ENCODE data around the gene SLC9A4.
A peak's percentile ranks its signal among the peaks of the same experiment; 100 is the strongest.

The SLC9A4 gene

DNA sequence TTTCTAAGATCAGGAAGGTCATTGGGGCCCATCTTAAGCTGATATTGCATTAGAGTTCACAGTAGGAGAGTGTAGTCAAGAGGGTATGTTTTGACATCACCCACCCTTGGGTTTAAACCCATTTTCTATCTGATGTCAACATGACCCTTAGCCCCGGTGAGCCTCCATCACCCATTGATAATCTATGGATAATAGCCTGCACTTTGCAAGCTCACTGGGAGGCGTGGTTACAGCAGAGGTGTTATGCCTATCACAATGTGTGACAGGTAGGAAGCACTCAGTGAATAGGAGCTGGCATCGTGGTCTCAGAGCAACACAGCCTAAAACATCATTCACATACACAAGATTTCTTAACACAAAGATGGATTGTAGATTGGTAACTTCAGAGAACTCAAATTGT is 28.8 kb upstream of the SLC9A4 start:
- Histone ChIP-seq H4K20me1 (no peaks in the 10 kb centered on the region), H3K9ac (no peak overlapping the region)
- TF ChIP-seq Cebpa-rat (IDR thresholded peaks at IDR 0.05), result no peak

DNA sequence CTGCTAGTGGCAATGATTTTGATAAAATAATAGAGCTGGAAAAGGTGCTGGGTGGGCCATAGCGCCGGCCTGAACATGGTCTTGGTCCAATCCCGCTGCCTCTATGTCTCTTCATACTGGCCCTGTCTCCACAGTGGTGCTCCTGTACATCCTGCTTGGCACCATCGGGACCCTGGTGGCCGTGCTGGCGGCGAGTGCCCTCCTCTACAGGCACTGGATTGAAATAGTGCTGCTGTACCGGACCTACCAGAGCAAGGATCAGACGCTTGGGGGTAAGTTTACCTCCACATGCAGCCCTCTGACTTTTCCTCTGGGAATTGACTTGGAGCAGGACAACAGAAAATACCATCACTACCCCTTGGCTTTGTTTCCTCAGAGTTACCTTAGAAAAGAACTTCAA is 26.1 kb upstream of the SLC9A4 start:
- no peak for TF ChIP-seq Cebpa-rat (IDR thresholded peaks at IDR 0.05)
- Histone ChIP-seq H3K4me3 (no peak overlapping the region), H3K36me3 (no peaks in the 10 kb centered on the region), H3K4me1 (peaks cover 0 to 6% (median 0%) of the 10 kb centered on the region in 10 experiments; a peak in 6 of 20 replicates), H3K4me2 (no peak overlapping the region), H3K27me3 (no peaks in the 10 kb centered on the region), H3K9ac (no peak overlapping the region), H3K9me3 (replicated peaks in 1 of 11) (no peaks in the 10 kb centered on the region), H3K27ac (no peak overlapping the region), H4K20me1 (no peaks in the 10 kb centered on the region)

More for the DNA sequence above, 28.8 kb upstream of the SLC9A4 start:
- Histone ChIP-seq H3K4me3 (no peak overlapping the region), H3K27me3 (no peaks in the 10 kb centered on the region), H3K27ac (no peak overlapping the region), H3K9me3 (replicated peaks in 1 of 11) (no peaks in the 10 kb centered on the region), H3K4me2 (no peak overlapping the region), H3K4me1 (peaks cover 0 to 9% (median 1%) of the 10 kb centered on the region in 10 experiments; a peak in 10 of 20 replicates), H3K36me3 (no peaks in the 10 kb centered on the region)

- no peak for TF ChIP-seq Cebpa-rat (IDR thresholded peaks at IDR 0.05)
- H3K9ac ChIP-seq, result no peak overlapping the region
- H3K4me1 ChIP-seq, result peaks cover 0 to 9% (median 0%) of the 10 kb centered on the region in 10 experiments; a peak in 5 of 20 replicates
- no peak overlapping the region for H3K27ac ChIP-seq
- H3K36me3 ChIP-seq, result no peaks in the 10 kb centered on the region
- no peaks in the 10 kb centered on the region for H3K27me3 ChIP-seq
- peaks cover 0 to 11% (median 0%) of the 10 kb centered on the region in 11 experiments; a peak in 5 of 22 replicates for H3K9me3 ChIP-seq (replicated peaks in 1 of 11)
- no peak overlapping the region for H3K4me2 ChIP-seq
- H4K20me1 ChIP-seq, result no peaks in the 10 kb centered on the region
- no peak overlapping the region for H3K4me3 ChIP-seq
These were observed 23.6 kb upstream of the SLC9A4 start for GRCh38 chr2:102449370-102449974.

- no peaks in the 10 kb centered on the region for H4K20me1 ChIP-seq
- TF ChIP-seq Cebpa-rat (IDR thresholded peaks at IDR 0.05), result no peak
- no peak overlapping the region for H3K9ac ChIP-seq
- peaks cover 6 to 23% (median 11%) of the 10 kb centered on the region in 11 experiments; a peak in 18 of 22 replicates for H3K9me3 ChIP-seq (replicated peaks in 1 of 11)
- H3K4me1 ChIP-seq, result peaks cover 0 to 20% (median 7%) of the 10 kb centered on the region in 10 experiments; a peak in 8 of 20 replicates
- no peak overlapping the region for H3K27ac ChIP-seq
- H3K36me3 ChIP-seq, result no peaks in the 10 kb centered on the region
- H3K4me3 ChIP-seq, result no peak overlapping the region
- H3K27me3 ChIP-seq, result no peaks in the 10 kb centered on the region
- no peak overlapping the region for H3K4me2 ChIP-seq
These were observed 21.1 kb upstream of the SLC9A4 start for GRCh38 chr2:102451968-102452367.

GRCh38 chr2:102453501-102453900 is 19.5 kb upstream of the SLC9A4 start:
- no peak overlapping the region for H3K27ac ChIP-seq
- no peak for TF ChIP-seq Cebpa-rat (IDR thresholded peaks at IDR 0.05)
- H3K4me3 ChIP-seq, result no peak overlapping the region
- H3K4me1 ChIP-seq, result peaks cover 0 to 20% (median 7%) of the 10 kb centered on the region in 10 experiments; a peak in 8 of 20 replicates
- peaks cover 6 to 24% (median 12%) of the 10 kb centered on the region in 11 experiments; a peak in 18 of 22 replicates for H3K9me3 ChIP-seq (replicated peaks in 1 of 11)
- H3K27me3 ChIP-seq, result no peaks in the 10 kb centered on the region
- no peak overlapping the region for H3K9ac ChIP-seq
- no peaks in the 10 kb centered on the region for H3K36me3 ChIP-seq
- no peaks in the 10 kb centered on the region for H4K20me1 ChIP-seq
- 0 out of 22 replicates have a peak overlapping the region, but pooled peaks of 2 of the 11 experiments have one; percentile 1 to 14 for H3K4me2 ChIP-seq

DNA sequence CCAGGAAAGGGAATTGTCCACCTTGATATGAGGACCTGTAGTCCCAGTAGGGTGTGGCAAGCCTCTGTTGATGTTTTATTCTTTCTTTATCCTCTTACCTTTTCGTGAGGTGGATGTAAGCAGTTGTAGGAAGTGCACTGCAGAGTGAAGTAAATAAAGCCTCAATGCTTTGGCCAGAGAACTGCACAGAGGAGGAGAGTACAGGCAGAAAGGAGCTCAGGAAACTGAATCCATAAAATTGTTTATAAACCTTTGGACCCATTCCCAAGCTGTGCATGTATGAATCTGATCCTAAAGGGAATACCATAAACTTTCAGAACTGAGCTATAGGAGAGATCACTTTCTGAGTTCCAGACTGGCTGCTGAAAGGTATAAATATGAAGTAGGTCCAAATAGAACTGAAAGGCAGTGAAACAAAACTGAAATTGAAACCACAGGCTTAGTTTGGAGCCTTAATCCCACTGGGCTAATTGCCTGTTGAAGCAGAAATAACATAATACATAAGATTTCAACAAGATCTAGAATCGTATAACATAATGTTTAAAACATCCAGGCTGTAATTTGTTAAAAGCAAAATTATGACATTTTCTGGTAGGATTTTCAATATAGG is 17.9 kb upstream of the SLC9A4 start:
- H3K36me3 ChIP-seq, result no peaks in the 10 kb centered on the region
- no peak overlapping the region for H3K4me3 ChIP-seq
- peak overlapping the region in 6 of 11 experiments; percentile 6 to 57 (median 31); a peak in 10 of 22 replicates for H3K4me2 ChIP-seq
- peaks cover 0 to 20% (median 7%) of the 10 kb centered on the region in 10 experiments; a peak in 8 of 20 replicates for H3K4me1 ChIP-seq
- no peaks in the 10 kb centered on the region for H4K20me1 ChIP-seq
- TF ChIP-seq Cebpa-rat (IDR thresholded peaks at IDR 0.05), result no peak
- H3K27ac ChIP-seq, result no peak overlapping the region
- peaks cover 6 to 24% (median 12%) of the 10 kb centered on the region in 11 experiments; a peak in 18 of 22 replicates for H3K9me3 ChIP-seq (replicated peaks in 1 of 11)
- no peak overlapping the region for H3K9ac ChIP-seq
- H3K27me3 ChIP-seq, result no peaks in the 10 kb centered on the region

DNA sequence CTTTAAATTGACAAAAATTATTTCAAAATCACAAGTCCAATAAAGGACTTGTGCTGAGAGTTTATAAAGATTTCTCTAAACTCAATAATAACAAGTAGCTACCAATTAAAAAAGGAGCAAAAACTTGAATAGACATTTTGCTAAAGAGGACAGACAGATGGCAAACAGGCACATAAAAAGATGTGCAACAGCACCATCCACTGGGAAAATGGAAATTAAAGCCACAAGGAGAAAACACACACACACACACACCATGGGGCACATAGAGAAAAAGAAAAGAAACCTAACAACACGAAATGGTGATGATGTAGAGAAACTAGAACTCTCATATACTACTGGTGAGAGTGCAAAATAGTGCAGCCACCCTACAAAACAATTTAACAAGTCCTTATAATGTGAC is 12.6 kb upstream of the SLC9A4 start:
- Histone ChIP-seq H3K4me3 (no peak overlapping the region), H3K27ac (no peak overlapping the region), H3K4me1 (peaks cover 0 to under 1% (median 0%) of the 10 kb centered on the region in 10 experiments; a peak in 3 of 20 replicates), H3K36me3 (no peaks in the 10 kb centered on the region), H3K27me3 (no peaks in the 10 kb centered on the region), H3K9me3 (replicated peaks in 1 of 11) (peaks cover 6 to 16% (median 10%) of the 10 kb centered on the region in 11 experiments; a peak in 15 of 22 replicates), H4K20me1 (no peaks in the 10 kb centered on the region), H3K4me2 (no peak overlapping the region), H3K9ac (no peak overlapping the region)
- no peak for TF ChIP-seq Cebpa-rat (IDR thresholded peaks at IDR 0.05)

DNA sequence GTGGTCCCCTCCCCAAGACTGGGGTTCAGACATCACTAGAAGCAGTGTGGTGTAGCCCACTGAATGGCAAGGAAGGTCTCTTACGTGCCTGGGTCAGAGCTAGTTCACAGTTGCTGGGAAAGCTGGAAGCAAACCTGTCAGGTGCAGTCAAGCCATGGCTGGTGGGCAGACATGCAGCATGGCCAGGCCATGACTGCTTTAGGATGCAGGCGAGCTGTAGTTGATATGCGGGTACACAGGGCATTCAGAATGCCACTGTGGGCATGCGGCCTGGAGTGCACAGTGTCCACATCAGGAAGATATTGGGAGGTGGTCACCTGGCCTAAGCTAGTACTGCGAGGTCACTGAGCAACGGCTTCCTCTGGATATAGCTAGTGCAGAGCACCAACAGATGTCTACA is 11.8 kb upstream of the SLC9A4 start:
- Histone ChIP-seq H3K4me2 (no peak overlapping the region), H3K27me3 (no peaks in the 10 kb centered on the region), H3K36me3 (no peaks in the 10 kb centered on the region), H3K4me3 (no peak overlapping the region), H3K4me1 (no peaks in the 10 kb centered on the region), H3K9me3 (replicated peaks in 1 of 11) (peaks cover 0 to 9% (median 3%) of the 10 kb centered on the region in 11 experiments; a peak in 10 of 22 replicates), H3K9ac (no peak overlapping the region), H4K20me1 (no peaks in the 10 kb centered on the region), H3K27ac (no peak overlapping the region)
- no peak for TF ChIP-seq Cebpa-rat (IDR thresholded peaks at IDR 0.05)

- H3K4me3 ChIP-seq, result no peak overlapping the region
- H3K27me3 ChIP-seq, result no peaks in the 10 kb centered on the region
- no peaks in the 10 kb centered on the region for H4K20me1 ChIP-seq
- H3K4me2 ChIP-seq, result no peak overlapping the region
- no peaks in the 10 kb centered on the region for H3K36me3 ChIP-seq
- H3K4me1 ChIP-seq, result 0 out of 20 replicates have a peak, but pooled peaks cover 0 to under 1% (median 0%) of the 10 kb centered on the region in 10 experiments
- H3K9ac ChIP-seq, result no peak overlapping the region
- H3K27ac ChIP-seq, result no peak overlapping the region
- no peak for TF ChIP-seq Cebpa-rat (IDR thresholded peaks at IDR 0.05)
- peaks cover 0 to 3% (median 0%) of the 10 kb centered on the region in 11 experiments; a peak in 1 of 22 replicates for H3K9me3 ChIP-seq (replicated peaks in 1 of 11)
These were observed 9.9 kb upstream of the SLC9A4 start for GRCh38 chr2:102463160-102463559.

All from BLaER1 treated with 17β-estradiol and CSF1 and Interleukin-3, amounts not matched to agents 10 nM and 100 nM (cell line).